NCI-H748 treated with DMSO at 0.1 percent for 48 hours (cell line): Measurements from ENCODE around the gene ENTR1.
"Not testable (repeated sequence)": the region's sequence is repeated elsewhere in the genome, so short reads cannot be mapped to it uniquely, and the experiment has no call there.

Source experiments
- DNase-seq: peaks from one replicate; lab custom pipeline; 2025; lab: John Stamatoyannopoulos, UW

ENTR1 gene

DNA sequence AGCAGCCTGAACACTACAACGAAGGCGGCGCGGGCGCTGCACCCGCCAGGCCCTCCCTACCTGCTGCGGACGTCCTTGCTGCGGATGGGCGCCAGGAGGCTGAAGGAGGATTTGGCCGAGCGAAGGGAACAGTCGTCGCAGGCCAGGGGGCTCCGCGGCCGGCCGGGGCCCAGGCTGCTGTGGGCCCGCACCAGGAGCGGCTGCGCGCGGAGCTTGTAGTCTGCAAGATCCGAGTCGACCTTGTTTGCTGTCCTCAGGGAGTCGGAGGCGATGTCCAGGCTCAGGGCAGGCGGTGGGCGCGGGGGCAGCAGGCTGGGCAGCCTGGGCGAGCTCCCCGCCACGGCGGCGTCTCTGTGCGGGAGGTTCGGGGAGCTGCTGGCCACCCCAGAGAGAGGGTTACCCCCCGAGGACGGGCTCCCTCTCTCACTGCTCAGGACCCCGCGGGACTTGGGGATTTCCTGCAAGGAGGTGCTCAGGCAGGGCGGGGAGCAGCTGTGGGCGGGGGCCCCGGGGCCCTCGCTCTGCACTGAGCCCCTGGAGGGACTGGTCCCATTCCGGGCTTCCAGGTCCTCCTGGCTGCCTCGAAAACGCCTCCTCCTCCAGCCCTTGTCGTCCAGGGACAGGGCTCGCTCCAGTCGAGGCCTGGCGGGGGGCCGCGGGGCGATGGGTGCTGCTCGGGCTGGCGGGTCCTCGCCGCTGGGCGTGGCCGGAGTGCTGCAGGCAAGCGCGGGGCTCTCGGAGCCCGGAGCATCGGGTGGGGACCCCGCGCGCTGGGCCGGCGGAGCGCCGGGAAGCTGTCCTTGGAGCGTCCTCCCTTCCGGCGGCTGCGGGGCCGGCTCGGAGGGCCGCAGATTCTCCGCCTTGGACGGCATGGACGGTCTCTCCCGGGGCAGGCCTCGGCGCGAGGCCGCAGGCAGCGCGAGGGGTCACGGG lies 28.4 kb upstream of the ENTR1 start:
- no peak for DNase-seq

DNA sequence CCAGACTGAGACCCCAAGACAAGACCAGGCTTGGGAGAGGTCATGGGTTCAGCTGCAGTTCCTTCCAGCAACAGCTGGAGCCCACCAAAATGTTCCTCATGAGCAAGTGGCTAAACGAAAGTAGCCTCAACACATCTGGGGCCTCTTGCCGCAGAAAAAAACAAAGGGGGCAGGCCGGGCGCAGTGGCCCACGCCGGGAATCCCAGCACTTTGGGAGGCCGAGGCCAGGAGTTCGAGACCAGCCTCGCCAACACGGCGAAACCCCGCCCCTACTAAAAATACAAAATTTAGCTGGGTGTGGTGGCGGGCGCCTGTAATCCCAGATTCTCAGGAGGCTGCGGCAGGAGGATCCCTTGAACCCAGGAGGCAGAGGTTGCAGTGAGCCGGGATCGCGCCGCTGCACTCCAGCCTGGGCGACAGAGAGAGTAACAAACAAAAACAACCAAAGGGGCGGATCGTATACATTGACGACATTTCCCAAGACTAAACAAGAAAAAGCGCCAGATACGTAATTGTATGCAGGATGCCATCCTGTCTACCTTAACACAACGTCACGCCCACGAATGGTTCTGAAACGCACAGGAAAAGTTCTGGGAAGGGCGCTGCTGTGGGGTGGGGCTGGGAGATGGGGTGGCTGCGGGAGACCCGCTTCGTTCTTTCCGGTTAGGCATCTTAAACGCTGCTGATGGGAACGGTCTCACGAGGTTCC lies 27.6 kb upstream of the ENTR1 start:
- DNase-seq, result no peak

DNA sequence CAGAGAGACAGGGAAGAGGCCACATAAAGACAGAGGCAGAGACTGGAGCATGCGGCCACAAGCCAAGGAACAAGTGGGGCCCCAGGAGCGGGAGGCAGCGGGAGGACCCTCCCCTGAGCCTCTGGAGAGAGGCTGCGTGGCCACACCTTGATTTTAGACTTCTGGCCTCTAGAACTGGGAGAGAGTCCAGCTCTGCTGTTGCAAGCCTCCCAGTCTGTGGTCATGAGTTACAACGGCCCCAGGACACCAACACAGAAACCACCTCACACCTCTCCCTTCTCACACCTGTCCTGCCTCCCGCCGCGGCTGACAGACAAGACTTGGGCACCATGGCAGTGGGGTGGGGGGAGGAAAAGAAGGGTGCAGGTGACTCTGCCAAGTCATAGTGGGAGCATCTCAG lies 27.0 kb upstream of the ENTR1 start:
- DNase-seq, result no peak

DNA sequence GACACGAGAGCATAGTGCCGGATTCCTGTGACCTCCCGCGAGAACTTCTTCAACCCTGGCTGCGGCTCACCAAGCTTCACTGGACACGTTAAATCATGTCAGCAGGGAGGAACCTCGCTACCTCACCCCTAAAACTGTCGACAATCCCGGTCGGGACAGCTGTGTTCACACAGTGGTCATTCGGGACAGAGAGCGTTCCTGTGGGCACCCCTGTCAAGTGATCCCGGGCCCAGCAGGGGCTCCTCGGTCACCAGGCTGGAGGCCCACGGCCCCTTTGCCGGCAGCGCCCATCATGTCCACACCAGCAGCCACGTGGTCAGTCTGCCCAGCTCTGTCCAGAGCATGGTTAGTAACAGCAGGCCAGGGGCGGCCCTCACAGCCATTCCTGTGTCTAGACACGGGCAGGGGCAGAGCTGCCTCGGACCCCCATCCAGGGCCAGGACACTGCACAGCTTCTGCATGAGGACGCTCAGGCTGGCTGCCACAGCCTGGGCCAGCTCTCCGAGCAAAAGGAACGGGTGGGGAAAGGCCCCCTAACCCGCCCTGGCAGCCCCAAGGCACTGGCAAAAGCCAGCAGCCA lies 25.7 kb upstream of the ENTR1 start:
- DNase-seq, result no peak

DNA sequence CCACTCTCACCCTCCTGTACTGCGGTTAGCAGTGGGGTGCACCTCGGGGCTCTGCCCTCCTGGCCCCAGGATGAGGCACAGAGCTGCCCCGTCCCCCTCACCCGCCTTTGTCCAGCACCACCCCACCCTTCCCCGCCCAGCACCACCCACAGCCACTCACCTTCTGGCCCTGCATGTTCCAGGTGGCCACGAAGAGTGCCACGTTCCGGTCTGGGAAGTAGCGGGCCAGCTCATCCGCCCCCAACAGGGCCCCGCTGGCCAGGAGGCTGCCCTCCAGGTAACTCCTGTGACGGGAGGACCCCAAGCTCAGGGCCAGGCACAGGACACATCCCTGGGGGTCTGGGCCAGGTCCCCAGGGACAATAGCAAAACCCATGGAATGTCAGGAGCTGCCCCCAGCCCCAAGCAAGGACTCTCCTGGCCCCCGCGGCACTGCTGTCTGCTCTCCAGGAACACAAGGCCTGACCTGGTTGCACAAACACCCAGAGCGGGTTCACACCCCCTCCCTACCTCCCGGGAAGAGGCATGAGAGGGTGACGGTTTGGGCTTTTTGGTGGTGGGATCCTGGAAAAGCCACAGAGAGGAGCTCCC lies 24.3 kb upstream of the ENTR1 start:
- no peak for DNase-seq

DNA sequence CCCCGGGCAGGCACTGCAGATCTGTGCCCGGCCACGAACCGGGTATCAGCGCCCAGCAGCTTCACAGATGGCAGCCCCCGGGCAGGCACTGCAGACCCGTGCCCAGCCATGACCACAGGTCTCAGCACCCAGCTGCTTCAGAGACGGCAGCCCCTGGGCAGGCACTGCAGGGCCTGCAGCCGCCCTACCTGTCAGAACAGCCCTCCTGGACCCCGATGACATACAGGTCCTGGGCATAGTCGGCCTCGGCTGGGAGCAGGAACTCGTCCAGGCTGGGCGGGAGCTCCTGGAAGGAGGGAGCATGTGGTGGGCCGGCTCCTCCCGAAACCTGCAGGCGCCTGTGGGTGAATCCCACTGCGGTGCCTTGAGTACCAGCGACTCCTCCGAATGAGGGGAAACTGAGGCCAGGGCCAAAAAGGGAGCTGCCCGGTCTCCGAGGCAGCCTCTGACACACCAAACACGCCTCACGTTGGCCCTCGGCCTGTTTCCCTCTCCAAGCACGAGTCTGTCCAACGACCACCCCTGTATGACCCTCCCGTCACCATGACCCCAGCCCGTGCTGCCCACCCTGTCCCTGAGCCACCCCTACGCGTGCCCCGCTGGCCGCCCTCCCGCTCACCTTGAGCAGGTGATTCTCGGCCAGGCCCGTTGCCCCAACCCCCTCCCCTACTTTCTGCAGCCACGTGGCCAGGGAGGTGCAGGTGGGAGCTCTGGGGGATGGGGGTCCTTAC lies 23.6 kb upstream of the ENTR1 start:
- no peak for DNase-seq

DNA sequence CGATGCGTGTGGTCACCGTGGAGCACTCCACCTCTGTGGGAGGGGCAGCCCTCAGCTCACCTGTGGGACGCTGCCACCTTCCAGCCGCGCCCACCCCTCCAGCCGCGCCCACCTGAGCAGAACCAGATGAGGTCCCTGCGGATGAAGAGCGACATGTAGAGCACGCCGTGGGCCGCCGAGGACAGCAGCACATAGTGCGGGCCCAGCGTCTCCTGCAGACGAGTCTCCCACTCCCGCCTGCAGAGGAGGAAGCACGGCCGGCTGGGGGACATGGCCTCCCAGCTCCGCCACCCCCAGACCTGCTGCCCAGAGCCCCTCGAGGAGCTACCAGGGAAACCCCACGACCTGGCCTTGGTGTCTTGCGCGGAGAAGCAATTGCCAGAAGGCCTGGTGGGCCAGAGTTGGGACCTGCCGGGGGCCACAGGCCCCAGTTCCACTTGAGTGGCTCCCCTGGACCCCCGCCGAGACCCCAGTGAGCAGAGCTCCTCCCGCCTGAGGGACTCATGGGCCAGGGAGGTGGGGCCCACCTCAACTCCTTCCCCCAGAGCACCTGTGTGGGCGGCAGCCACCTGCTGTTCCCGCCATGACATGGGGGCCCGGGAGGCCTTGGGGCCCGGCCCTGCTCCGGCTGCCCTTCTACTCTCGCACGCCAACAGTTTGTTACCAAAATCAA lies 22.8 kb upstream of the ENTR1 start:
- no peak for DNase-seq

DNA sequence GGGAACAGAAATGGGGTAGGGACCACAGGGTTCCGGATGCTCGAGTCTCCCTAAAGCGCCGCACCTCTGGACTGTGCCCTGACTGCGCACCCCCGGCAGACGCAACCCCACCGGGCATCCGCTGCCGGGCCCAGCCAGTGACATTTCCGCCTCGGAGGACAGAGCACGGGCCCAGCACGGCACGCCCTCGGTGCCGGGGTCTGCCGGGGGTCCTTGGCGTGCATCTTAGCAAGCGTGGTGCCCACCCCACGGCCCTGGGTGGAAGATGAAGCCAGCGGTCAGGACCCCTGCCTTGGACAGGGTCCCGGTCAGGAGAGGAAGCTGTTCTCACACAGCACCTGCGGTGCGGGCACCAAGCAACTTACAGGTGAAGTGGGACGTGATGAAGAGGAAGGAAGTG lies 22.2 kb upstream of the ENTR1 start:
- DNase-seq, result no peak

DNA sequence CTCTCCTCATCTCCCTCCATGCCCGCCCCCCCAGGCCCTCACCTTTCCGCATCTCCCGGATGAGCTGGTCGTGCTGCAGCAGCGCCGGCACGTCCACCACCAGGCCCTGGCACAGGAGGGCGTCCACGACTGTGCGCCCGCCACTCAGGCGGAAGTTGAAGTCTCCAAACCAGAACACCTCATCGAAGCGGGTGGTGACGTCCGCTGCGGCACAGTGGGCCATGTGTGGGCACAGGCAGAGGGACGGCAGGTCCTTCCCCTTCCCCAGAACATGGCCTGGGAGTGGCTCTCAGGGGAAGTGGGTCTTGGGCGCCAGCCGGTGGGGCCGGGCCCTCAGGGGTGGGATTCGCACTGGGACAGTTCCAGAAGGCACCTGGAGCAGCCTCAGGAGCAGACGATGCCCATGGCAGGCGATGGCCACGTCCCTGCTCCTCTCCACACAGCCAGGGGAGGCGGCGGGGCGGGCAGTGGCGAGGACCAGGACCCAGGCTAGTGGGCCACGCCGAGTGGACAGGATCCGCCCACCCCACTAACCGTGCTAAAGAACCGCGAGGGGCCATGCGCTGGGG lies 21.5 kb upstream of the ENTR1 start:
- DNase-seq, result no peak

DNA sequence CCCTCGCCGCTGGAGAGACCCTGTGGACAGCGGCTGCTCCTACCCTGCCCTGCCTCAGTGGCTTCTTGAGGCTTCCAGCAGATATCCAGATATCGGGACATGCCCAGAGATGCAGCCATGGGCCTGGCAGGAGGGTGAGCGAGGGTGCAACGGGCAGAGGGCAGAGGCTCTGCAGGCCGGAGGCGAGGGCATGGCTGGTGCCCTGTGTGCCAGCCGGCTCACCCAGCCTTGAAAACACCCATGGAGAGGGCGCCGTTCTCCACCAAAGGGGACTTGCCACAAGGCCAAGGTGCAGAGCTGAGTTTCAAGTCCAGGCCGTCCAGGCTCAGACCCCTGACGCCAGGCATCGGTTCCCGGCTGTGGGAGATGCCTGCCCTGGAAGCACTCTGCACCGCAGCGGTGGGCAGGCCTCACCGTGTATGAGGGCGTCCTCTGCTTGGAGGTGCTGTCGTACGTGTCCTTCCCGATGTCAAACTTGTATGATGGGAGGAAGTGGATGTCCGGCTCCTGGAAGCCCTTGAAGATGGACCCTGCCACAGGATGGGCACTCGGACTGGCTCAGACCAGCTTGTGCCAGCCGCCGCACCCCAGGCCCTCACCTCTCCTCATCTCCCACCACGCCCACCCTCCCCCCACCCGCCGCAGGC lies 20.3 kb upstream of the ENTR1 start:
- DNase-seq, result no peak

DNA sequence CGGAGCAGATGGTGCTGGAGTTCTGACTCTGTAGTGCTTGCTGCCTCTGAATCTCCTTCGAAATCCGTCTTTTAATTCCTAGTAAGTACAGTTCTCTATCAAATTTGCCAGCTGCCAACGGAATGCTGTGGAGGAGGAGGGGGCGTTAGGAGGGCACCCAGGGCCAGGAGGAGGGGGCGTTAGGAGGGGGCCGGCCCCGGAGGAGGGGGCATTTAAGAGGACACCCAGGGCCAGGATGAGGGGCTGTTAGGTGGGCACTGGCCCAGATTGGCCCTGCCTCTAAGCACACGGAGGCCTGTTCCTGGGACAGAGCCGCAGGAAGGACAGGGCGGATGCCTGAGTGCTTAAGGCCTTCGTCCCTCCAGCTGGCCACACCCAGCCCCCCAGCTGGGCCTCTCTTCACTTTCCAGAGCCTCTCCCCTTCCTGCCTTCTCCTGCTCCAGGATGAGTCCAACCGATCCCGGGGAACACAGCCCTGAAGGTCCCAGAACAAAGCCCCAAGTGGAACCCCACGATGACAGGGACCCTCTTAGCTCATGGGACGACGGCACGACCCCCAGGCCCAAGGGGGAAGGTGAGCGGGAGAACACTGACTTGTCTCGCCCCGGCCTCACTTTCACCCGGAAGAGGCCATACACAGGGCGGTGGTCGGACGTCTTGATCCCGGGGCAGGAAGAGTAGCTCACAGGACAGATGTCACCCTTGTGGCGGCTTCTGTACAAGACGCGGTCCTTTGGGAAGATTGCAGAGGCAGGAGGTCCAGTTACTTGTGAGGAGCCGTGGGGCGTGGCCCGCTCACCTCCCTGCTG lies 19.5 kb upstream of the ENTR1 start:
- DNase-seq, result no peak

DNA sequence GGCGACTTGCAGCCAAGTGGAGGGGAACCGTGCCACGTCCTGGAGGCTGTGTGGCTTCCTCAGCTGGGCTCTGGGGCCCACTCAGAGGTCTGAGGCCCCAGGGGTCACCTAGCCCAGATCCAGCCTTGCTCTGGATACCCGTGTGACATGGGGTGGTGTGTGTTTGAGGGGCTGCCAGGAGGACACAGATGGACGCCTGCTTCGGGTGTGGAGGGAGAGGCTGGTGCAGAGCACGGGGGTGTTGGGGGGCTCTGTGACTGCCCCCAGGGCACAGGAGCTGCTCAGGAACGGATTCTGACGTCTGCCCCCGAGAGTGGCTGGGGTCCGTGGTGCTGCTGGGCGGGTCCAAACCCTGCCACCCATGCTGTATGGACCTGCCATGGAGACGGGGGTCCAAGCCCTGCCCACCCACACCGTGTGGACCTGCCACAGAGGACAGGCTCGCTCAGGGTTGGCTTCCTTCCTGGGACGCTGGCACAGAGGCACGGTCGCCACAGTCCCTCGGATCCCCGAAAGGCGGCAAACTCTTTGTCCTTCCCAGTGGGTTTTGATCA lies 18.7 kb upstream of the ENTR1 start:
- no peak for DNase-seq

DNA sequence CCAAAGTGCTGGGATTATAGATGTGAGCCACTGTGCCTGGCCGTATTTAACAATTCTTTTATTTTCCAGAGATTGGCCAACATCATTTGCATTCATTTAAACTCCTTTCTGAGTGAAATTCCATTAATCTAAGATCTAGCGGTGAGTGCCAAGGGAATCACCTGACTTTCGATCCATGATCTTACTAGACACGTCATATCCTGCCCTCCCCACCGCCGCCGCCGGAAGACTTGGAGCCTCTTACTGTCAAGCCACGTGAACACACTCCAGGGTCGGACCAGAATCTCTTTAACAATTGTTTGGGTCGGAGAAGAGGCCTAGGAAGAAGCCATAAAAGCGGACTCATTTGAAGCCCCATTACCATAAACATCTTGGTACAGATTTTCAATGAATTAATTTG lies 16.4 kb upstream of the ENTR1 start:
- DNase-seq, result no peak

DNA sequence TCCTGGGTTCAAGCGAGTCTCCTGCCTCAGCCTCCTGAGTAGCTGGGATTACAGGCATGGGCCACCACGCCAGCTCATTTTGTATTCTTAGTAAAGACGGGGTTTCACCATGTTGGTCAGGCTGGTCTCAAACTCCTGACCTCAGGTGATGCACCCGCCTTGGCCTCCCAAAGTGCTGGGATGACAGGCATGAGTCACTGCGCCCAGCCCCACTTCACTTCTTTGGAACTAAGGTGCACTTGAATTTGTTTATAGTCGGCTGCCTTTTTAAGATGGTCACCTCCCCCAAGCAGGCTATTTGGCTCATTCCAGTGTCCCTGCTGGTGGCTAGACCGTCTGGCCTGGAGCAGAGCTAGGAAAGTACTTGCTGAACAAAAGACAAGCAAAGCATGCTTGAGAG lies 15.0 kb upstream of the ENTR1 start:
- not testable (repeated sequence) for DNase-seq

DNA sequence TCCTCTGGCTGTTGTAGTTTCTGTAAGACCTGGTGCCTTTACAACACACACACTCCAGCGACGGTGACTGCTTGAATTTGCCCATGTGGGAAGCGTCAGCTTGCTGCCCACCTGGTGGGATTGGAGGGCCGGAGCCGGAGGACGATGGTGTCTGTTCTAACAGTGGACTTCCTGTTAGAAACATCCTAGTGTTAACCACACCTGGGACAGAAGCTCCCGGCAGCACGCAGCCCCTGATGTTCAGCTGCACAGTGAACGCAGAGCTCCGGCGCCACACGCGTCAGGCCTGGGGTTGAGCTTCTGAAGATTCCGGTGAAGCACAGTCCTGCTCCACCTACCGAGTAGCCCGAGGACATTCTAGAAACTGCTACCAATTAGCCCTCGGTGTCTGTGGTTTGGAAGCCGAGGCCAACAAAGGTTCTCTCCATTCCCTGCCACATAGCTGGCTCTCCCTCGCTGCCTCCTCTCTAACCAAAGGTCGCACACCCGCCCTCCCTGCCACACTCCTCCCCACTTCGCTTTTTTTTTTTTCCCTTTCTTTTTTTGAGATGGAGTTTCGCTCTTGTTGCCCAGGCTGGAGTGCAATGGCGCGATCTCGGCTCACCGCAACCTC lies 14.4 kb upstream of the ENTR1 start:
- DNase-seq, result no peak

DNA sequence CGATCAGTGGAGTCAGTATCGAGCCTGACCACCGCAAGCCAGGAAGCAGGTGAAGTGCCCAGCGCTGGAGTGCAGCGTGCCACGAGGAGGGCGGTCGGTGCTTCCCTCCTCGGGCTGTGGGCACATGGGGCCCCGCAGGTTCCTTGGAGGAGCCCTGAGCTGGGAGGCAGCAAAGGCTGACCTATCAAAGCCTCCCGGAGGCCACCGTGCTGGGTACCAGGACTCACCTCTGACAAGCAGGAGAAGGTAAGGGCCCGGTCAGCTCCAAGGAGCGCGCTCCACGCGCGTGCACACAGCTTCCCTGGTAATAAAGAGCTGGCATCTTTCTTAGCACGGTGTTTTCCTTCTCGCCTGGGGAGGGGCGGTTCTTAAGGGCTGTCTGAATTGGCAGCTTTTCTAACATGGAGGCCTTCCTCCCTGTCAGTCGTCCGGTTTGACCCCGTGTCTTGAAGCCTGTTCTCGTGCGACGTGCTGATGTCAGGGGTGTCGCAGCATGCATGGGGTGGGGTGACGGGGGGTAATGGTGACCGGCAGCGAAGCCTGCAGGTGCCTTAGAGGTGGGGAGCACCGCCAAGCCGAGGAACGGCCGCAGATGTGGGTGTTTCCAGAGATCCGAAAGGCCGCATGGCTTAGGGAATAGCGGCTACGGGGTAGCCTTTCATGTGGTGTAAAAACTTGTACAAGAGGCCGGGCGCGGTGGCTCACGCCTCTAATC lies 13.2 kb upstream of the ENTR1 start:
- DNase-seq, result no peak

DNA sequence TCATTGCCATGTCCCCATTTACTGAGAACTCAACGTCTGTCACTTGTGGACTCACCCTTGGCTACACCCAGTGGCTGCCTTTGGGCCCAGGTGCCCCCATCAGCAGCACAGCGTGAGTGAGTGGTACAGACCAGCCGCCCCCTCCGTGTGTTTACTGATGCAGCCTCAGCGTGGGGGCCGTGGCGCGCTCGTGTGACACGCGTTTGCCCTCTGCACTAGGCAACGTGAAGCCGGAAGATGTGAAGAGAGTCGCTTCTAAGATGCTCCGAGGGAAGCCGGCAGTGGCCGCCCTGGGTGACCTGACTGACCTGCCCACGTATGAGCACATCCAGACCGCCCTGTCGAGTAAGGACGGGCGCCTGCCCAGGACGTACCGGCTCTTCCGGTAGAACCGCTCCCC lies 12.5 kb upstream of the ENTR1 start:
- DNase-seq, result no peak

DNA sequence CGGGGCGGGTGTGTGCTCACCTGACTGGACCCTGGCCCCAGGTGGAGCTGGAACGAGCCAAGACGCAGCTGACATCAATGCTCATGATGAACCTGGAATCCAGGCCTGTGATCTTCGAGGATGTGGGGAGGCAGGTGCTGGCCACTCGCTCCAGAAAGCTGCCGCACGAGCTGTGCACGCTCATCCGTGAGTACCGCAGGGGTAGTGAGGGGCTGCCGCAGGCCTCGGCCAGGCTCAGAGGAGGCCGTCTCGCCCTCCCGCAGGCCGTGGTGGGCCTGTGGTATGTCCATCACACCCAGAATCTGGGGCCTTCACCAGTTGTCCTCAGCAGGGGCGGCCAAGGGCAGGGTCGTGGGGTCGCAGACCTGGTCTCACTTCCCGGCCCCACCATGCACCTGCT lies 11.4 kb upstream of the ENTR1 start:
- DNase-seq, result no peak
